ENCODE data around the gene ACTN4.

- no peak for TF ChIP-seq CTCF (conservative IDR thresholded peaks at IDR 0.05 in 1 of 2, IDR thresholded peaks at IDR 0.05 in 1 of 2; ENCODE audit: low read depth in 1 of 2, low read length in 2 of 2)
- TF ChIP-seq EZH2 (IDR thresholded peaks at IDR 0.05; ENCODE audit: low read length, missing control alignments), result no peak
These were observed 33.2 kb upstream of the ACTN4 start for GRCh38 chr19:38614289-38614688.

All from fibroblast of lung (primary cell).